ENCODE results near the gene NAXD. TPM values are rescaled to one million over a fixed set of nuclear protein-coding genes. Genes with fewer than 3 reads are reported as not detected.

Gene NAXD
- polyA plus RNA-seq (2013, experiment 1 of 2; ENCODE audit: insufficient read length): 22.7 TPM
- polyA plus RNA-seq (2013, experiment 2 of 2; ENCODE audit: insufficient read length): 15.2 TPM

DNA sequence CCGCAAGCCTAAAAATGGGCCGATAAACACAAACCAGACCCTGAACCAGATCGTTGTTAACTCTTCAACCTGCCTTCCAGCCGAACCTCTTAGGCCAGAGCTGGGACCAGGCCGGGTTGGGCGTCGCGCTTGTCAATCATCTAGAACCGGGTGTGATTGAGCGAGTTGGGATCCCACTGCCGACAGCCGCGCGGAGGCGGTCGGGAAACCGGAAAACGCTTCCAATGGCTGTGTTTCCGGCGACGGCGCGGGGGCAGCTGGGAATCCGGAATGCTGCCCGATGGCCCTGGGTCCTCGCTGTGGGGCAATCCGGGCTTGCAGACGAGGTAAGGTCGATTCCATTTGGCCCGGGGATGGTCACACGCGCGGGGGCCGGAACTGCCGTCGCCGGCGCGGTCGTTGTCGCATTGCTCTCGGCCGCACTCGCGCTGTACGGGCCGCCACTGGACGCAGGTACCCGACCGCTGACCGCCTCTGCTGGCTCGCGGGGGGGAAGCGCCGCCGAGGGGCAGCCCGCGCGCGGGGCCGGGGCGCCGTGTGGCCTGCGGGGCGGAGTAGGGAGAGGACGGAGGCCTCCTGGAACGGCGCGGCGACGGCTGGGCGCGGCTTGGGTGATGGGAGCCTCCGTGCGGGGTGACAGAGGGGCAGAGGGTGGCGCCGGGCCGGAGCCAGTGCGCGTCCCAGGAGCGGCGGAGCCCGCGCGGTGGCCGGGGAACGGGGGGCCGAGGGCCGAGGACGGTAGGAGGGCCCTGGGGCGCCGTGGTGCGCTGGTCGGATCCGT, at the start of gene NAXD:
TSS of gene NAXD (plus strand) at position 224 of the 781 bp plus-strand sequence. CDS start at position 281, 57 bp downstream.
- peak; percentile 98 for DNase-seq

DNA sequence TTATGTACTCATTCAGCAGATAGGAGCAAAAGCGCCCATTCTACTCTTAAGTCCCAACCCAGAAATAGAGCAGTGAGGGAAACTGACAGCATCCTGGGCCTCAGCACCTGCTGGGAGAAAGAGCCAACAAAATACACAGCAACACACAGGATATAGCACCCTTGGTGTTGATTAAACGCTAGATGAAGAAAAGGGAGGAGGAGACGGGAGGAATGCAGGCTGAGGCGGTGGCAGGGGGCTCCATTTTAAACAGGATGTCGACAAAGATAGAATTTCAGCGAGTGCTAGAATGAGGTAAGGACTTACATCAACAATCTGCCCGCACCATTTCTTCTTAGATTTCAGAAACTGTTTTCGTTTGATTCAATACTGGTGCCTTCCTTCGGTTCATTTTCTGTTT, 49.2 kb upstream of the NAXD start:
- no peak for DNase-seq

DNA sequence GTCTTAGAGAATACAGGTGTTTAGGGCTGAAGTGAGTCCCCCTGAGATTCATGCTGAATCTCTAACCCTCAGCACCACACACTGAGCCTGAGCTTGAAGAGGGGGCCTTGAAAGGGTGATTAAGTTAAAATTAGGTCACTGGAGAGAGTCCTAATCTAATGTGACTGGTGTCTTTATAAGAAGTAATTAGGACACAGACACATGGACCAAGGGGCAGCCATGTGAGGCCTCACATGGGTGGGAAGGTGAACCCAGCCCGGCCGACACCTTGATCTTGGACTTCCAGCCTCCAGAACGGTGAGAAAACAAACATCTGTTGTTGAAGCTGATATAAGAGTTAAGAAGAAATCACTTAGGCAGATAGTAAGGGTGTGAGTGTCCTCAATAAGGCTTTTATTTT, 46.7 kb upstream of the NAXD start:
- no peak for DNase-seq

DNA sequence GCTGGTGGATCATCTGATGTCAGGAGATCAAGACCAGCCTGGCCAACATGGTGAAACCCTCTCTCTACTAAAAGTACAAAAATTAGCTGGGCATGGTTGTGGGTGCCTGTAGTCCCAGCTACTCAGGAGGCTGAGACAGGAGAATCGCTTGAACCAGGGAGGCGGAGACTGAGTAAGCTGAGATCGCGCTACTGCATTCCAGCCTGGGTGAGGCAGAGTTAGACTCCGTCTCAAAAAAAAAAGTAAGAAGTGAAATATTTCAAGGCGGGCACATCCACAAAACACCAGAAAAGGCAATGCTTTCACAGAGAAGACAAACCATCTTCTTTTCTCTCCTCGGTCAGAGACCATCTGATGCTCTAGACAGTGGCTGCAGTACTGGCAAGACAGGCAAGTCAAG, 45.4 kb upstream of the NAXD start:
- DNase-seq: peak; percentile 40

DNA sequence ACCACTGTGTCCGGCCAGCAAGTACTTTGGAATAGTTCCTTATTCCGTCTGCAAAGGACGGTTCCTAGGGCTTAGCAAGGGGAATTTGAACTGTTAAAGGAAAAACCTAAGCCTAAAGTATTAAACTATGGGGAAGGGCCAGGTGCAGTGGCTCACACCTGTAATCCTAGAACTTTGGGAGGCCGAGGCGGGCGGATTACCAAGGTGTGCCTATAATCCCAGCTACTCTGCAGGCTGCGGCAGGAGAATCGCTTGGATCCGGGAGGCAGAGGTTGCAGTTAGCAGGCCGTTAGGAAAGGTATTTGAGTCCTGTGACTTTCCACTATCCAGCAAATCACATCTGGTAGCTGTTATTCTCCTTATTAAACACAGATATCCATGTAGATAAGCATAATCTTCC, 44.5 kb upstream of the NAXD start:
- DNase-seq: no peak

DNA sequence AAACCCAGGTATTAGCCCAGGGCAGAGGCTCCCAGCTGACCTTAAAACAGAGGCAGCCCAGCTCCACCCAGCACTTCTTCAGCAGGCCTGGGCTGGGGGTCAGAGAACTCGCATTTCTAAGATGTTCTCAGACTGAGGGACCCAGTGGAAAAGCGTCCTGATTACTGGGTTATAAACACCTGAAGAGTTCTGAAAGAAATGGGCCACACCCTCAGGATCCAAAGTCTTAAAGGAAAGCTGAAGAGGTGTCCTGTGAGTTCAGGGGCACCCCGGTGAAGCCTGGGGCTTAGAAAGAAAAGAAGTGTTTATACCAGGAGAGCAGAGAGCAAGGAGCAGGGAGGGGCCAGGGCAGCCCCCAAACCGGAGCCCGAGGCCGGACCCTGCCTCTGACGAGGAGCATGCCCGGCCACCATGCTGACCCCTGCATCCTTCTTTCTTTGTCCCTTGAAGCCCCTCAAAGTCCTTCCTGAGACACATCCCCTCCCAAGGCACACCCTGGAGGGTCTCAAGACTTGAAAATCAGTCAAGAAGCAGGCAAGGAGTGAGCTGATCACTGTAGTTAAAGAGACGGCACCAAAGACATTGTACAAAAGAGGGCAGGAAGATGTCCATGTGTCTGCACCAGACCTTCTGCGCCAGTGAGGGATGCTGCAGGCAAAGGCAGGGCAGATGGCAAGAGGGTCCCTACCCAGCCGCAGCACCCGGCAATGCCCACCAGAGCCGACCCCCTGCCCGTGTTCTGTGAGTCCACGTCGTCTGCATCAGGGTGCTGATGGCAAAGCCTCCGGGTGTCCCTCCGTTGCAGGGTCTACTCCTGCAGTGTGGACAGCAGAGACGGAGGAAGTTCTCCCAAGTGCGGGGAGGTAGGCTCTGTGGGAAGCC, 43.2 kb upstream of the NAXD start:
- DNase-seq: no peak

DNA sequence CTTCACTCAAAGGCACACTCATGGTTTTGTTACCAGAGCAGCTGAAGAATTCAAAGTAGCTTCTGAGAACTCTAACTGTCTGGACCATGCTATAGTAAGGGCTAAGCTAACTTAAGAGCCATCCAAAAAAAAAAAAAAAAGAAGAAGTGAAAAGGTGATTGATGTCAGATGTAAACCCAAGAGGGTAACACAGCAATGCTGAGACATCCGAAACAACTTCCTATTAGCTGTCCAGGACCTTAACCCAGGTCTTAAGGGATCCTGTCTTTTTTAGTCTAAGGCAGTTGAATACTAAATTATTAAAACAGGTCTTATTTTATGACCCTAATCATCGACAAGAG, 42.6 kb upstream of the NAXD start:
- DNase-seq: no peak

DNA sequence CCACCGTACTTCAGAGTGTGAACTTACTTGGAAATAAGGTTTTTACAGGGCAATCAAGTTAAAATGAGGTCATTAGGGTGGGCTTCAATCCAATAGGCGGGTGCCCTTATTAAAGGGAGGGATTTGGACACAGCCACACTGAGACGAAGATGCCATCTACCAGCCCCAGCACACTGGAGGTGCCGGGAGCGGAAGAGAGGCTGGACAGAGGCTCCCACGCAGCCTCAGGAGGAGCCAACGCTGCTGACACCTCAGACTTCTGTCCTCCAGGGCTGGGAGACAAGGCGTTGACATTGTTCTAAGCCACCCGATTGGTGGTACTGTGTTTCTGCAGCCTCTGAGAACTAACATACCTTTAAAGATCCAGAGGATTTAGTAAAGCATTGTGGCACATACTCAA, 41.2 kb upstream of the NAXD start:
- no peak for DNase-seq

DNA sequence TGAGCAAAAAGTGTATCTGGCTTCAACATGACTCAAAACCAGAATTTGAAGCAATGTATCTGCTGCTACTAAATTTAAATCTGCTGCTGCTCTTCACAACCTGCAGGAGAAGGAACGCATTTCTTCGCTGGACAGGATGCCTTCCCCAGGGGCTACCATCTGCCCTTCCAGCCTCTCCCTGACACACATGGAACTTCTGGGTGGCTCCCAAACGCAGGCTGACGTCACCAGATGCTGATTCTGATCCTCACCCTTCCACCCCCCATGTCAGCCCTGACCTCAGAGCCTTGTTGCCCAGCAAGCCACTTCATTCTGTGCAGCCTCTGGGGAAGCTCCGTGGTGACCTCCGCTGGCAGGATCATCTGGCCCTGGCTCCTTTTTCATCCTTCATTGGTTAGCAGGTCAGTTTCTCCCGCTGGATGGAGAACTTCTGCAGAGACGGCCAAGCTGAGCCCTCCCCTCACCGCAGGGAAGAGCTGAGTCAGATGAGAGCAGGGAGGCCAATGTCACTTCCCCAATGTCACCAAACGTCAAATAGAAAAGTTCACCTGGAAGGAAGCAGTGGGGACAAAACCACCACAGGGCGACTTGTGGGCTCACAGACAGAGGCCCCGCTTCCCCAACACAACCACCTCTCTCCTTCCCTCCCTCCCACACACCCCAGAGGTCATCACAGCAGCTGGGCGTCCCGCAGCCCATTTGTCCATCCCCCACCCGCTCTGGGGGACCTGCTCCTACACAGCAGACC, 39.8 kb upstream of the NAXD start:
- DNase-seq: peak; percentile 48

DNA sequence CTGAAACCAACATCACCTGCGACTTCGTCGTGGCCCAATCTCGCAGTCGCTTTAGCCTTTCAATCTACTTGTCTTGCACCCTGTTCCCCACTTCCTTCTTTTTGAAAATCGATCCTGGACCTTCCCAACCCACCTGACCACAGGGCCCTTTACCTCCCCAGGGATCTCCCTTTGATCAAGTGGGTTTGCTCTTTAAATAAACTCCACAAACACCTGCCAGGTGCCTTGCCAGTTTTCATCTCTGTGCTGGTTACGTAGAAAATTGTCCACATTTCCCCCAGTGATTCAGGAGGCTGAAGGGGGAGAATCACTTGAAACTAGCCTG, 39.3 kb upstream of the NAXD start:
- no peak for DNase-seq

DNA sequence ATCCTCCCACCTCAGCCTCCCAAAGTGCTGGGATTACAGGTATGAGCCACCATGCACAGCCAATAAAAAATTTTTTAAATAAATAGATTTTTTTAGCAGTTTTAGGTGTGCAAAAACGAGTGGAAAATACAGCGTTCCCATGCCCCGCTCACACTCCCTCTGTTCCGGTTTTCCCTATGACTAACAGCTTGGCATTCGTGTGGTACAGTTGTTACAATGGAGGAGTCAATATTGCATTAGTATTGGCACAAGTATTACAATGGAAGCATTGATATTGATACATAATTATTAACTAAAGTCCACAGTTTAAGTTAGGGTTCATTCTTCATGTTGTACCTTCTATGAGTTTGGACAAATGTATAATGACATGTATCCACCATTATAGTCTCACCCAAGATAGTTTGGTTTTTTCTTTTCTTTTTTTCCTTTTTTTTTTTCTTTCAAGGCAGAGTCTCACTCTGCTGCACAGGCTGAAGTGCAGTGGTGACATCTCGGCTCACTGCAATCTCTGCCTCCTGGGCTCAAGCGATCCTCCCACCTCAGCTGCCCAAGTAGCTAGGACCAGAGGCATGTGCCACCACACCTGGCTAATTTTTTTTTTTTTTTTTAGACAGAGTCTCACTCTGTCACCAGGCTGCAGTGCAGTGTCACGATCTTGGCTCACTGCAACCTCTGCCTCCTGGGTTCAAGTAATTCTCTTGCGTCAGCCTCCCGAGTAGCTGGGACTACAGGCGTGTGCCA, 38.4 kb upstream of the NAXD start:
- DNase-seq: no peak

DNA sequence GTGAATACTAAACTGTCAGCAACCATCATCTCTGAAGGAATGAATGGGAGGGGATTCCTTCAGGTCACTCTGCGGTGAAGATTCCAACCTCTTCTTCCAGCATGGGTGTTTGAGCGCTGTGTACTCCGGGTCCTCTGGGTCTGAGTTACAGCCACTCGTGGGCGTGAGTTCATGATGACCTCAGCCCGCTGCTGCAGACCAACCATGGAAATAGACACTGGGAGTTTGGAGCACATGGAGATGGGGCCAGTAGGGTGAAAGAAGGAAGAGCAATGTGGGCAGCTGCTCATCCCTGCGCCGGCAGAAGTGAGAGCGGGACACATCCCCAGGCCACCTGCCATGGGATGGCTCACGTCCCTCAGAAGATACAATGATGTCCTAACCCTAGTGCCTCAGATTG, 37.0 kb upstream of the NAXD start:
- DNase-seq: no peak

DNA sequence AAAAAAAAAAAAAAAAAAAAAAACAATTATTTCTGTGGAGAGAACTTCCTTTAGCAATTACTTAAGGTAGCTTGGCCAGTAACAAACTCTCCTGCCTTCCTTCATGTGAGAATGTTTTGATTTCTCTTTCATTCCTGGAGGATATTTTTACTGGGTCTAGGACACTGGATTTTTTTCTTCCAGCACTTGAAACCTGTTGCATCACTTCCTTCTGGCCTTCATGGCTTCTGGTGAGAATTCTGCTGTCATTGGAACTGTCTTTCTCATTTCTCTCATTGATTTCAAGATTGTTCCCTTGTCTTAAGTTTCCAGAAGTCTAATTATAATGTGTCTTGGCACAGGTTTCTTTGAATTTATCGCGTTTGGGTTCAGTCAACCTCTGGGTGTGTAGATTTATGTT, 34.5 kb upstream of the NAXD start:
- peak; percentile 52 for DNase-seq

DNA sequence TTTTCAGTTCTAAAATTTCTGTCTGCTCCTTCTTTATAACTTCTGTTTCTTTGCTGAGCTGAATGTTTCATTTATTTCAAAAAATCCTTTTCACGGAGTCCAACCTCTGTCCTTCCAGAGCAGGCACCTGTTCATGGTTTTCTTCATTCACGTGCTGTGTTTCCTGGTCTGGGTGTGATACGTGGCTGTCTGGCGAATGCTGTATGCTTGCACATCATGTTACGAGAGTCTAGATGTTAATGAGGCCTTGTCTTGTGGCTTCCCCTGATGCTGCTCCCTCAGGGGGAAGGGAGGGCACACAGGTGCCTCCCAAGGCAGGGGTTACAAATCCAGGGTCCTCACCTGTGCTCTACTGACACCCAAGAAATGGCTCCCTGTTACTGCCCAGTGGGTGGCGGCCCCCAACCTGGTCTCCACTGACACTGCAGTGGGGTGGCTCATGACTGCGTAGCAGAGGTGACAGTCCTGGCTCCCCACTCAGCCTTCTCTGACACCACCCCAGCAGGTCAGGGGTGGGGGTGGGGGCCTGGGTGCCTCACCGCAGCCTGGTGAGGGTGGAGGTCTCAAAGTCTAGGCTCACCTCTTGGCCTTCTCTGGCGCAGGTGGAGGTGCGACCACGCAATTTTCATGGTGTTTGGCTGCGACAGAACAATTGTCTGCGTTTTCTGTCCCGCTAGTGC, 33.7 kb upstream of the NAXD start:
- DNase-seq: no peak

DNA sequence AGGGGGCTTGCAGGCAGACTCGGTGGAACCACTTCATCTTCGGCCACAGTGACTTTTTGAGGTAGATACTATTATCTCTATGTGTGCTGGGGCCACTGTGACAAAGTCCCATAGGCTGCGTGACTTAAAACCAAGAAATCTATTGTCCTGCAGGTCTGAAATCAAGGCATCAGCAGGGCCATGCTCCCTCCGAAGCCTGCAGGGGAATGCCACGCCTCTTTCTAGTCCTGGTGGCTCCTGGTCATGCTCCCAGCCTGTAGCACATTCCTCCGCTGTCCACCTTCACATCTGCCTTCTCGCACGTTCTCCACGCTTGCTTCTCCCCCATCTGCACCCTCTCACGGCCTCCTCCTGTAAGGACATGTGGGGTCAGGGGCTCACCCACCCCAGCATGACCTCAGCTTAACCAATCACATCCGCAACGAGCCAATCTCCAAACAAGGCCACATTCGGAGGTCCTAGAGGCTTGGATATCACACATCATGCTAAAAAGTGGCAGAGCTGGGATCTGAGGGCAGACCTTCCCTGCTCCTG, 32.9 kb upstream of the NAXD start:
- DNase-seq: no peak

DNA sequence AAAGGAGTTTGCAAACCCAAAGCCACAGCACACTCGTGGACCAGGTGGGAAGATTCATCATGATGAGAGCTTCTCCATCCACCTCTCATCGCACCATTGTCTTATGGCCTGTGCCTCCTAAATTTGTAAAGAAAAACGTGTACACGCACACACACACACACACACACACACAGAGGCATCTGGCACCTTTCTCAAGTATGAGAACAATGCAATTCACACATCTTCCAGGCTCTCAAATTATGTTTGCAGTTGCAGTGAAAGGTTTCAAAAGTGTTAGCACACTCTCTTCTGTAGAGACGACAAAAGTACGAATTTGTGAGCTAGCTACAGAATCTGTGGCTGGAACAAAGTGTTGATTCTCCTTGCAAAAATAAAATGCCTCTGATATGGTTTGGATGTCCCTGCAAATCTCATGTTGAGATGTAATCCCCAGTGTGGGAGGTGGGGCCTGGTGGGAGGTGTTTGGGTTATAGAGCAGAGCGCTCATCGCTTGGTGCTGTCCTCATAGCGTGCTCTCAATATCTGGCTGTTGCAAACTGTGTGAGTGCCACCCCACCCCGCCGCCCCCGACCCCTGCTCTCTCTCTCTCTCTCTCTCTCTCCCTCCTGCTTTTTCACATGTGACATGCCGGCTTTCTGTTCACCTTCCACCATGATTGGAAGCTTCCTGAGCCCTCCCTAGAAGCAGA, 32.0 kb upstream of the NAXD start:
- DNase-seq: no peak

DNA sequence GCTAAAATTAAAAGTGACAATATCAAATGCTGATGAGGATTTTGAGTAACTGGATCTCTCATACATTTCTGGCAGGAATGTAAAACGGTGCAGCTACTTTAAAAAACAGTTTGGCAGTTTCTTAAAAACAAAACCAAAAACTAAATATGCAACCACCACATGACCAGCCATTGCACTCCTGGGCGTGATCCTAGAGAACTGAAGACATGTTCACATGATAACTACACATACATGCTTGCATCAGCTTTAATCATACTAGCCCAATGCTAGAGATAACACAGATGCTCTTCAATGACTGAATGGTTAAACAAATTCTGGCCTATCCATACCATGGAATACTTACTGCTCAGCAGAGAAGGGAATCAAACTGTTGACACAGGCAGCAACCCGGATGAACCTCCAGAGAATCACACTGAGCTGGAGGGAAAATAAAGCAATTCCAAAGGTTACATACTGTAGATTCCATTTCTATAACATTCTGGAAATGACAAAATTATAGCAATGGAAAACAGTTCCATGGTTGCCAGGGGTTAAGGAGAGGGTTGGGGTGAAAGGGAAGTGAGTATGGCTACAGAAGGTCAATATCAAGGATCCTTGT, 25.5 kb upstream of the NAXD start:
- DNase-seq: no peak

DNA sequence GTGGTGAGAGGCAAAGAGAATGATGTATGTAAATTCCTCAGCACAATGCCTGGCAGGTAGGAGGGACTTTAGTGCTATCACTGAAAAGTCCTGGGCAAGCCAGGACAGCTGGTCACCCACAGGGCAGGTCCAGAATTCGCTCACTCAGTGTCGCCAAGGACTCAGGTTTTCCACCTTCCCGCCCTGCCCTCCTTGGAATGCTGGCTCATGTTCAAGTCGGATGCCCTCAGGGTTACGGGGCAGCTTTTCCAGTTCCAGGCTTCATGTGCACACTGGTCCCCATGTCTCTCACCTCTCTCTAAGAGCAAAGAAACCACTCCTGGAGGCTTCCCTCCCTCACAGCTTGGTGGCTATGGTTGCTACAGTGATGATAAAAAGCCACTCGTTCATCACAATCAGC, 24.8 kb upstream of the NAXD start:
- DNase-seq: no peak

DNA sequence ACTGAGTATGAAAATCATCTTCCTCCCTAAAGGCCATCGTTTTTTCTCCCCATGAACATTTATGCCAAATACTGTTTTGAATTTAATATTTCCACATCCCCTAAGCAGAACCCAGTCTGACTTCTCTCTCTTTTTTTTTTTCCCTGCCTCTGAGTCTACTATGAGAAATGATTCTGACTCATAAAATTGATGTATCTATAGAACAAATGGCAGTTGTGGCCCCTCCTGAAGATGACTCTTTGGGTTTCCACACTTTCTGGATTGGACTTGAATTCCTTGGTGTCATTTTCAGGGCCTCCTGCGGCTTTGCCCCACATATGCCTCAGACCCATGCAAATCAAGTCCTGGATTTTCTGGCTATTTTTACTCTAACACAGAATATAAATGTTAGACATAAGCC, 22.7 kb upstream of the NAXD start:
- DNase-seq: peak; percentile 70

DNA sequence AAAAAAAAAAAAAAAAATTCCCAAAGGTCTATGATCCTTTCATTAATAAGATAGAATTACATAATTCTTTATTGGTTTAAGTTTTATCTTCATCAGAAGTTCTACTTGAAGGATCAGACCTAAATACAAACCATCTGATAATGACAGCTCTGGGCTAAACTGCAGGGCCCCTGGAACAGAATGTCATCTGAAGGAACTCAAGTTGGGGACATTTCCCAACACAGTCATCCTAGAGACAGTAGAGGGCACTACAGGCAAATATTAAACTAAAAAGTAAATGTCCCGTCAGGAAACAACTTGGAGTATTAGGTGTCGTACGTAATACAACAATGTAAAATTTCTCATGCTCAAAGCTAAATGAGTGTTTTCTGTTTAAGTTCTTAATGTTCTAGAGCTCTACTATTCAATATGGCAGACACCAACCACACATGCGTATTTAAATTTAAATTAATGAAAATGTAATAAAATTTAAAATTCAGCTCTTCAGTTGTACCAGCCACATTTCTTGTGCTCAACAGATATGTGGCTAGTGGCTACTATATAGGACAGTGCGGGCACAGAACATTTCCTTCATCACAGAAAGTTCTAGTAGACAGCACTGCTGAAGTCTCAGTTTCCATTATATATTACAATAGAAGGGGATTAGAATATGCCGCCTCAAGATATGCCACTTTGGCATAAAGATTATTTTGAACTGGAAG, 21.8 kb upstream of the NAXD start:
- DNase-seq: peak; percentile 71
